Stimulated activated CD4-positive, alpha-beta T cell treated with anti-CD3 and anti-CD28 coated beads, Interleukin-15, amount 100 ng/mL, for 1 hour (primary cell): Measurements from ENCODE around the gene LRRC74B.
A peak's percentile ranks its signal among the peaks of the same experiment; 100 is the strongest.

Source experiments
- DNase-seq, 2 donors: peaks; one replicate each; pipeline ENCODE4 v3.0.0-alpha.2; 2020; ENCODE audit warnings: low read depth in 1 of 2, low spot score in 1 of 2

LRRC74B gene

GRCh38 chr22:21013657-21014201, 32.0 kb upstream of the LRRC74B start:
- DNase-seq: no peak

GRCh38 chr22:21014202-21014725, 31.5 kb upstream of the LRRC74B start:
- DNase-seq: peak; percentile 67 to 69

- no peak for DNase-seq
These were observed 30.9 kb upstream of the LRRC74B start, which contains the start of gene P2RX6 for GRCh38 chr22:21014726-21015465. Gene P2RX6, plus strand, starts transcription at chr22:21015165. Its CDS starts 10 bp downstream, at chr22:21015175.

- no peak for DNase-seq
These were observed 30.2 kb upstream of the LRRC74B start for GRCh38 chr22:21015466-21016006.

GRCh38 chr22:21016644-21017420, 28.9 kb upstream of the LRRC74B start:
- no peak for DNase-seq

- no peak for DNase-seq
These were observed 27.4 kb upstream of the LRRC74B start for GRCh38 chr22:21018314-21018713.

- no peak for DNase-seq
These were observed 24.8 kb upstream of the LRRC74B start for GRCh38 chr22:21020802-21021429.

GRCh38 chr22:21022507-21022906, 23.2 kb upstream of the LRRC74B start:
- no peak for DNase-seq

- DNase-seq: no peak
These were observed 22.7 kb upstream of the LRRC74B start for GRCh38 chr22:21022955-21023614.

- DNase-seq: no peak
These were observed 20.5 kb upstream of the LRRC74B start for GRCh38 chr22:21025266-21025665.

- no peak for DNase-seq
These were observed 19.7 kb upstream of the LRRC74B start for GRCh38 chr22:21025763-21026755.

GRCh38 chr22:21026783-21027692, 18.7 kb upstream of the LRRC74B start:
- no peak for DNase-seq

GRCh38 chr22:21028277-21029251, 17.2 kb upstream of the LRRC74B start:
- DNase-seq: no peak

GRCh38 chr22:21029486-21030025, 16.2 kb upstream of the LRRC74B start:
- no peak for DNase-seq

GRCh38 chr22:21030032-21030431, 15.7 kb upstream of the LRRC74B start:
- DNase-seq: no peak

GRCh38 chr22:21030621-21031544, 14.9 kb upstream of the LRRC74B start:
- DNase-seq: no peak
